Measurements from ENCODE around the gene NRTN.

Gene NRTN

GRCh38 chr19:5790559-5791520 is 14.0 kb upstream of the NRTN start, which contains the start of gene DUS3L:
Gene DUS3L, minus strand, starts transcription at chr19:5791163. Its CDS starts 22 bp downstream, at chr19:5791141.
- DNase-seq: peak; percentile 94

DNA sequence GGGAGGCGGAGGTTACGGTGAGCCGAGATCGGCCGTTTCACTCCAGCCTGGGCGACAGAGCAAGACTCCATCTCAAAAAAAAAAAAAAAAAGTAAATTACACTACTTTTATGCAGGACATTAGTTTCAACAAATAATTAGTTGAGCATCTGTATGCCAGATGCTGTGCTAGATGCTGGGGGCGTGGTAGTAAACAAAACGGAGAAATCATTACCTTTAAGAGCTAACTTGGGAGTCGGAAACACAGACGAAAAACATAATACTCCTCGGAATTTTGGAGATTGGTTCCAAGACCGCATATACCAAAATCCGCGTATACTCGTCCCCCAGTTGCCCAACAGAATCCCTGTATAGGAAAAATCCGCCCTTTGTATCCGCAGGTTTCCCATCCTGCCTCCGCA is 12.6 kb upstream of the NRTN start:
- no peak for DNase-seq

DNA sequence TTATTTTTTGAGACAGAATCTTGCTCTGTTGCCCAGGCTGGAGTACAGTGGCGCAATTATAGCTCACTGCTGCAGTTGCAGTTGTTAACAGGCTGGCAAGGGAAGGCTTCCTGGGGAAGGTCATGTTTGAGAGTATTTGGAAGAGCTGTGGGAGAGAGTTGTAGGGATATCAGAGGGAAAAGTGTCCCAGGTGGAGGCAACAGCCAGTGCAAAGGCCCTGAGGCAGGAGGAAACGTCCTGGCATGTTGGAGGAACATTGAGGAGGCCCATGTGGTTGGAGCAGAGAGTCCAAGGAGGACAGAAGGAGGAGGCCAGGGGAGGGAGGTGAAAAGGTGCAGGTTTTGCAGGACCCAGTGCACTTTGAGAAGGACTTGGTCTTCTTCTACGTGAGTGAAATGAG is 11.7 kb upstream of the NRTN start:
- DNase-seq: no peak

GRCh38 chr19:5795382-5795919 is 9.4 kb upstream of the NRTN start:
- DNase-seq: no peak

DNA sequence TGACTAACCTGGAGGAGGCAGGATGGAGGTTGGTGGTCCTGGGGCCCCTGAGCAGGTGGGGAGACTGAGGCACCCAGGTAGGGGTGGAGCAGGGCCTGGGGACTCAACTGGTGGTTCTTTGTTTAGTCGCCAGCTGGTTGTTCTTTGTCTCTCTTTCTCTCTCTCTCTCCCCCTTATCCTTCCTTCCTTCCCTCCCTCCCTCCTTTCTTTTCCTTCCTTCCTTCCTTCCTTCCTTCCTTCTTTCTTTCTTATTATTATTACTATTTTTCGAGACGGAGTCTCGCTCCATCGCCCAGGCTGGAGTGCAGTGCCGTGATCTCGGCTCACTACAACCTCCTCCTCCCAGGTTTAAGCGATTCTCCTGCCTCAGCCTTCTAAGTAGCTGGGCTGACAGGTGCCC is 6.6 kb upstream of the NRTN start:
- no peak for DNase-seq

DNA sequence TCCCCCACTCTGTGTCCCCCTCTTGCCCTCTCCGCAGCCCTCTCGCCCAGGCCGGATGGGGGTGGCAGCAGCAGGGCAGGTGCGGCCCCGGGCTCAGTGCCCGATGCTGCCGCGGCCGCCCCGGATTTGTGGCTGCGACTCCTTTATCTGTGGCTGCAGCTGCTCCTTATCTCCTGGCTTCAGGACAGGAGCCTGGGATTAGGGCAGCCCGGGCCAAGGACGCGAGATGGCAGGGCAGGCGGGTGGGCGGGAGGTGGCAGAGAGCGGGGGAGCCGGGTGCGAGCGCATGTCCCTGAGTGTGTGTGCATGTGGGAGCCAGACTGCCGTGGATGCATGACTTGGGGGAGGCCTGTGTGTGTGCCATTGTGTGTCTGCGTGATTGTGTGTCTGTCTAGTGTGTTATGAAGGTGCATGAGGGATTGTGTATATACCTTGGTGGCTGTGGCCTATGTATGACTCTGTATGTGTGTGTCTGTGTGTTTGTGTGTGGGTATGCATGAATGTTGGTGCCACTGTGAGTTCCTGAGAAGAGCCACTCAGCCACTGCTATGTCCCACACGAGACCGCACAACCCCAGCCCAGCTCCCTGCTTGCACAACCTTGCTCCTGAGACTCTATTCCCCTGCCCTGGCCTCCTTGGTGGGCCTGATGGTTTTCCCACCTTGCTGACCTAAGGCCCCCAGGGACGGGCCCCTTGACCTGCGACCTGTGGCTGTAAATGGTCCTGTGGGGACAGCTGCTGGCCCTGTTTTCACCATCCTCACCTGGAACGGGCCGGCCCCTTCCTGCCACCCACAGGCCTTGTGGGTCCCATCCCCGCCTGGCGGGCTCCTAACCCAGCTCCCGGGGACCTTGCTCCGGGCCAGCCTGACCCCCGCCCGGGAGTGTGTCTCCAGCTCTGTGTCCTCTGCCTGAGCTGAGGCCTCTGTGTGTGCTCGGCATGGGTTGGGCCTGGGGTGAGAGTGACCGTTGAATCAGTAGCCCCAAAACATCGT is 5.3 kb upstream of the NRTN start:
- no peak for DNase-seq

DNA sequence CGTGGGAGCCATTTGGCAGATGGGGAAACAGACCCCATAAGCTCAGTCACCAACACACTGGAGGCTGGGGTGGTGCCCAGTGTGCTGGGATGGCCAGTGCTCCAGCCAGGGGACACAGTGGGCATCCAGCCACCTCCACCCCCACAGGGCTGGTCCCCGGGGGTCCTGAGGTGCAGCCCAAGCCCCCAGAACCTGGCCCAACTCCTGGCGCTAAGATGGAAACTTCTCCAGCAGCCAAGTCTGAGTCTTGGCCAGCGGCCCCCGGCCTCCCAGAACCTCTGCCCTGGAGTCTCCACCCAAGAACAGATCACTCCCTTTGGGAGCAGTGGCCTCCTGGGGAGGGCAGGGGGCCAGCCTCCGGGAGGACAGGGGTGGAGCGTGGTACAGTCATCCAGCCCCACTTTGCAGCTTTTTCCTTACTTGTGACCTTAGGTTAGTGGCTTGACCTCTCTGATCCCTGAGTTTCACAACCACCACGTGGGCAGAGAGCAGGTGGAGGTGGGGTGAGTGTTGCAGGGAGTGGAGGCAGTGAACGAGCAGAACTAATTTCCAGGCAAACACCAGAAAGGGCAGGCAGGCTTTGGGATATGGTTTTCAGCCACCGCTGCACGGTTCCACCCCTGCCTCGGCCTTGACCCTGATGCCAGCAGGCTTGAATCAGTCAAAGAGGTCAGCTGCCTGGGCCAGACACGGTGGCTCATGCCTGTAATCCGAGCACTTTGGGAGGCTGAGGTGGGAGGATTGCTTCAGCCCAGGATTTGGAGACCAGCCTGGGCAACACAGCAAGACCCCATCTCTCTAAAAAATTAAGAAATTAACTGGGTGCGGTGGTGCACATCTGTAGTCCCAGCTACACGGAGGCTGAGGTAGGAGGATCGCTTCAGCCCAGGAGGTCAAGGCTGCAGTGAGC is 4.3 kb upstream of the NRTN start:
- DNase-seq: no peak

DNA sequence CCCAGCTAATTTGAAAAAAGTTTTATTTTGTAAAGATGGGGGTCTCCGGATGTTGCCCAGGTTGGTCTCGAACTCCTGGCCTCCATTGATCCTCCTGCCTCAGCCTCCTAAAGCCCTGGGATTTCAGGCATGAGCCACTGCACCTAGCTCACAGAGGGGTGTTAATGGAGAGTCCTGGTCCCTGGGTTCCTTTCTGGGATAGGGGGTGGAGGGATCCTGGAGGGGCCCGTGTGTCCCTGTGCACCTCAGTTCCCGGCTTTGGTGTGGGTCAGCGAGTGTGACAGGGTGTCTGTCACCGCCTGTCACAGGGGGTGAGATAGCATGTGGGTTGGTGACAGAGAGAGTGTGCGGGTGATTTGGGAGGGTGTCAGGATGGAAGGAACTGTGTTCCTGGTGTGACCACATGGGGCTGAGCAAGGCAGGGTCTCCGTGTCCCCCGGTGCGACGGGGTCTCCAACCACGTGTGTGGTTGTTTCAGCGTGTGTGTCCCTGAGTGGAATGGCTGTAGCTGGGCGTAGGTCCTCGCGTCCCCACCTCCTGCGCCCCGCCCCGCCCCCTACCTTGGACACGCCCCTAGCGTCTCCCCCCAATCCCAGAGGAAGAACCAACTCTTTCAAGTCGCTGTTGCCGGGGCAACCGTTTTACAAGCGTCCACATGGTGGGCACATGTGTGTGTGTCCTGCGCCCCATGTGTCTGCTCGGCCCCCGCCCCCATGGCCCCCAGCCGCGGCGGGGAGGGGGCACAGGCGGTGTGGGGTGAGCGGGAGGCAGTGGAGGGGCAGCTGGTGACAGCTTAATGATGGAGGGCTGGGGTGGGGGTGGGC is 2.9 kb upstream of the NRTN start:
- DNase-seq: no peak

DNA sequence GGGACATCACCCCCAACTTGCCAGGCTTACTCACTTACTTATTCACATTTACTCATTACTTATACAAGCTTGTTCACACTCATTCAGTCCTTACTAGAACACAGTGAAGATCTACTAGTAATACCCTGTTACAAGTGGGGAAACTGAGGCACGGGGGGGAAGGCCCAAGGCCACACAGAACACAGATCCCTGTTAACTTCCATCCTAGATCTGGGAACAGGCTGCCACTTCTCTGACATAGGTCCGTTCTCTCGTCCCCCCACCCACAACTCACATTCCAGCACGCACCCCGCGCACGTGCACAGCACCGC is 1.5 kb upstream of the NRTN start:
- no peak for DNase-seq

DNA sequence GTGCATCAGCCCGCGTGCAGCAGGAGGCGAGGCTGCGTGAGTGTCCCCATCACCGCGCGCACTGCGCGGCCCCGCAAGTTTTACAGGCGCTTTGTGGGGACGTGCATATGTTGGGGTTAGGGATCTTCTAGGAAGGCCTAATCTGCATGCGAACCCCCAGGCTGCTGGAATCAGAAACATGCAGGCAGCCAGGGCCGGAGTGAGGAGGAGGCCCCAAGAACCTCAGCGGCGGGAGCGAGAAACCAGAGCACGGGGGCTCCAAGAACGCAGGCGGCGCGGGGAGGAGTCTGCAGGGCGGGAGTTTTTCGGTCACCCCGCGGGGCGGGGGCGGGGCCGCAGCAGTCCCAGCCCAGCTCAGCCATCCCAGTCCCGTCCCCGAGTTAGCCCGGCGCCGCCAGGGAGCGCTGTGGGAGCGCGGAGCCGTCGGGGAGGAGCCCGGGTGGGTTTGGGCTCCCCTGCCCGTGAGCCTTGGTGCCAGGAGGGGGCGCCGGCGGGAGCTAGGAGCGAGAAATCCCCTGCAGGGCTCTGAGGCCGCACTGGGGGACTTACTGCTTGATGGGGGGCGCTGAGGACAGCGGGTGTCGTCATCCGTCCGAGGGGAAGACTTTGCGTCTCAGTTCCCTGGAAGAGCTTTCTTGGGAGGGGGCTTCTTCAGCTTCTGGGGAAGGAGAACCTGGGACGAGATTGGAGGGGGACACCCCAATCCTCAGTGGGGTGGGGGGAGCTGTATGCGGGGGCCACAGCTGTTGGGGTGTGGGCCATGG is 933 bp upstream of the NRTN start:
- peak; percentile 93 for DNase-seq

DNA sequence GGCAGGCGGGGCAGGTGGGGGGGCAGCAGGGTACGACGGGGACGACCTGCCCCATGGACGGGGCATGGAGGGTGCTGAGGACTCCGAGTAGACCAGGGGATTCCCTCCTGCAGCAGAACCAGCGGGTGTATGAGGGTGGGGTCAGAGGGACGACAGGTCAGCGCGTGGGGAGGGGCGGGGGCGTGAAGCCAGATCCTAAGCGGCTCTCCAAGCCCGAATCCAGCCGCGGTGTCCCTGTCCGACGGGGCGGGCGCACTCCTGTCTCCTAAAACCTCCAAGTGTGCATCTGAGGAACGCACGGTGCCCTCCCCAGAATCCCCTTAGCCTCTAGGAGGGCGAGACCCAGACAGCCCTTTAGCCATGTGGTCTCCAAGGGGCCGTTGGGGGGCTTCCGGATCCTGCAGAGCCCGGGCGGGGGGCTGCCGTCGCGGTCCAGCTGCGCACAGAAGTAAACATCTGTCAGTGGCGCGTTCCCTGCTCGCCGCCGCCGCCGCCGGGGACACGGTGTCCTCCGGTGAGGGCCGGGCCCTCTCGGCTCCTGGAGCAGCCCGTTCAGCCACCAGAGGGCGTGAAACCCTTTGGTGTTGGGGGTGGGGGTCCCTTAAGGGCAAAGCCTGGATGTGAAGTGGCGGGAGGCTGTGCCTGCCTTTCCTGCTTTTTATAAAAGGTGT is 730 bp downstream of the NRTN start:
- peak; percentile 64 for DNase-seq

DNA sequence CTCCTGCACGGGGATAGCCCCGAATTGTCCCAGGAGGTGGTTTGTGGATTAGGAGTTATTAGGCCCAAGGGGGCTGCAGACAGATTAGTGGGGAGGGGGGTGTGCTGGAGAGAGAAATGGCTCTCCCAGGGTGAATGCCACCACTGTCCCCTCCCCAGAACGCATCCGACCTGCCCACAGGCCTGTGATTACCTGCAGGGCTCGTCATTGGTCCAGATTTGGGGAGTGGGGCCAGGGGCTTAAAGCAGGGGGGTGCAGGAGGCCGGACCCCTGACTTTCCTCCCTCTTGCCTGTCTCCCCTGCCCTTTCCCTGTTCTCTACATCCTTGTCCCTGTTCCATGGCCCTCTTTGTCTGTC is 1.2 kb downstream of the NRTN start:
- no peak for DNase-seq

DNA sequence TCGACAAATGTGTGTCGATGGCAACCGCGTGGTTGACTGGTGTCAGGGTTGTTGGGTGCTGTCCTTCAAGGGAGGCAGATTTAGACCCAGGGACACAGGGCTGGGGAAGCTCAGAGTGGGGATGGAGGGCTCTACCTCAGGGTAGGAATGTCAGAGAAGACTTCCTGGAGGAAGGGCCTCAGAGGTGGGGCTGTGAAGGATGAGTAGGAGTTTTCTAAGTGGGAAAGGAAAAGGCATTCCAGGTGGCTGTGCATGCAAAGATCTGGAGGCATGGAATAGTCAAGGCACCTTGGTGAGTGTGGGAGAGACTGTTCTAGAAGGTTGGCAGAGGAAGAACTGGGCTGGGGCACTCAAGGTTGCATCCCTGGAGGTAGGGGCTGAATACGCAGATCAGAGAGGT is 2.0 kb downstream of the NRTN start:
- DNase-seq: no peak

GRCh38 chr19:5808120-5808816 is 3.4 kb downstream of the NRTN start:
- DNase-seq: no peak

GRCh38 chr19:5809053-5809452 is 4.2 kb downstream of the NRTN start:
- no peak for DNase-seq

GRCh38 chr19:5809469-5809868 is 4.6 kb downstream of the NRTN start:
- DNase-seq: no peak

GRCh38 chr19:5811117-5811516 is 6.2 kb downstream of the NRTN start:
- DNase-seq: no peak

DNA sequence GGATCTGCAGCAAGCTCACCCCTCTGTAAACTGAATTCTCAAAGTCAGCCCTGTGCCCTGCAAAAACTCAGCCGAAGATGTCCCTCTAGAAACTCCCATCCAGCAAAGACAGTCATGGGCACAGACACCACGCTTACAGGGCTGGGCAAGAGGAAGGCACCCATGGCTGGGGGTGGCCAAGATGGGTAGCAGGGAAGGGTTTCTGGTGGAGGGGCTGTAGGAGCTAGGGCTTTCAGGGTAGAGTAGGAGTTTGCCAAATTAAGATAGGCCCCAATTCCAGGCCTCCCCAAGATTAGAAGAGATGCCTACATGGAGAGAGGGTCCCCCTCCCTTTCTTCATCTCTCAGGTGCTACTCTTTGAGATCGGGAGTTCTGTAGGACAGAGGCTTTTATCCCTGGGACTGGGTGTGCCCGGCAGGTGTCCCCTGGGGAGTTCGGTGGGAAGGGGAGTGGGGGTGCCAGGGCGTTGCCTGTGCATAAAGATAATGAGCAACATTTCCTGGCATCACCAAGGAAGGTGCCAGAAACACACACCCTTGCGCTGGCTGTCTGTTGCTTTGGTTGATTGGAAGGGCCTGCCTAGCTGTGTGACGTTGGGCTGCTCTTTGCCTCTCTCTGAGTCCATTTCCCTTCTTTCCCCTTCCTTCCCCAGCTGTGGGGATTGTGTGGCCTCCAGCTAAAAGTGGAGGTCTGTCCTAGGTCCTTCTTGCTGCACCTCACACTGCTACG is 9.4 kb downstream of the NRTN start:
- no peak for DNase-seq

- DNase-seq: no peak
Measured at GRCh38 chr19:5814852-5815246, 10.0 kb downstream of the NRTN start.
